ENCODE measurements around the gene PER2. TPM values are rescaled to one million over a fixed set of nuclear protein-coding genes. Genes with fewer than 3 reads are reported as not detected.
"Not testable (repeated sequence)": the region's sequence is repeated elsewhere in the genome, so short reads cannot be mapped to it uniquely, and the experiment has no call there.

PER2 gene
- total RNA-seq, 1 experiment from 2014 or later, result 1.7 TPM

- DNase-seq (ENCODE audit: low read depth), result no peak
Observed at GRCh38 chr2:238286987-238287736, 1.2 kb downstream of the PER2 start.

DNA sequence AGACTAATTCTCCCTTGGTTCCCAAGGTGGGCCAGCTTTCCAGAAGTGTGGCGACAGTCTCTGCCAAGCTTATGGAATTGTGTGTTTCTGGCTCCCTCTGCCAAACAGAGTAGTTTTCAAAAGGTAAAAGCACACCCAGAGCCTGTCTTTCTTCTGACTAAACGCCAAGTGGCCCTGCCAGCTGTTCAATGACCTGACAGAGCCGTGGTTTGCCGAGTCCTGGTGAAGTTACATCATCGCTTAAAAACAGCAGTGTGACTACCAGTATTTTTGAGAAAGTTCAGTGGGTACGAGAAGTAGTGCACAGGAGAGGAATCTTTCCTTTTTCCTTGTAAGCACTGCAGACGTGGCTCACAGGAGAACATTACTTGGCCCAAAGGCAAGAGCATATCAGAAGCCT lies 1.9 kb downstream of the PER2 start:
- peak; percentile 63 for DNase-seq (ENCODE audit: low read depth)

- DNase-seq (ENCODE audit: low read depth), result peak; percentile 19
Observed at GRCh38 chr2:238286095-238286494, 2.3 kb downstream of the PER2 start.

DNA sequence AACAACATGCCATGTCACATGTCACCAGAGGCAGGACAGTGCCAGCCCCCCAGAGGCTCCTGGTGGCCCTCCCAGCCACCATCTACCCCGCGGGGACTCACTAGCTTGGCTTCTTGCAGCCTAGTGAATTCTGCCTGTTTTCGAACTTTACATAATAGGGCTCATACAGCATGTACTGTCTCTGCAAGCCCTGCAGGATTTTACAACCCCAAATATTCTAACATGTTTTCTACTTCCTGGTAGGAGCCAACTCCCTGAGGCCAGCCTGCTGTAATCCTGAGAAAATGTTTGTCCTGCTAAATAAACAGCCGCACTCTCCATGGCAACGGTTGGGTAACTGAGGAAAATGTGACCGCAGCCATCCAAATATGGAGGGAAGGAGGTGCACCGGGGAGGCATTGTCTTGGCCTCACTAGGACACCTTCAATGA lies 2.7 kb downstream of the PER2 start:
- DNase-seq (ENCODE audit: low read depth), result peak; percentile 86

- DNase-seq (ENCODE audit: low read depth), result no peak
Observed at GRCh38 chr2:238284802-238285515, 3.5 kb downstream of the PER2 start.

DNA sequence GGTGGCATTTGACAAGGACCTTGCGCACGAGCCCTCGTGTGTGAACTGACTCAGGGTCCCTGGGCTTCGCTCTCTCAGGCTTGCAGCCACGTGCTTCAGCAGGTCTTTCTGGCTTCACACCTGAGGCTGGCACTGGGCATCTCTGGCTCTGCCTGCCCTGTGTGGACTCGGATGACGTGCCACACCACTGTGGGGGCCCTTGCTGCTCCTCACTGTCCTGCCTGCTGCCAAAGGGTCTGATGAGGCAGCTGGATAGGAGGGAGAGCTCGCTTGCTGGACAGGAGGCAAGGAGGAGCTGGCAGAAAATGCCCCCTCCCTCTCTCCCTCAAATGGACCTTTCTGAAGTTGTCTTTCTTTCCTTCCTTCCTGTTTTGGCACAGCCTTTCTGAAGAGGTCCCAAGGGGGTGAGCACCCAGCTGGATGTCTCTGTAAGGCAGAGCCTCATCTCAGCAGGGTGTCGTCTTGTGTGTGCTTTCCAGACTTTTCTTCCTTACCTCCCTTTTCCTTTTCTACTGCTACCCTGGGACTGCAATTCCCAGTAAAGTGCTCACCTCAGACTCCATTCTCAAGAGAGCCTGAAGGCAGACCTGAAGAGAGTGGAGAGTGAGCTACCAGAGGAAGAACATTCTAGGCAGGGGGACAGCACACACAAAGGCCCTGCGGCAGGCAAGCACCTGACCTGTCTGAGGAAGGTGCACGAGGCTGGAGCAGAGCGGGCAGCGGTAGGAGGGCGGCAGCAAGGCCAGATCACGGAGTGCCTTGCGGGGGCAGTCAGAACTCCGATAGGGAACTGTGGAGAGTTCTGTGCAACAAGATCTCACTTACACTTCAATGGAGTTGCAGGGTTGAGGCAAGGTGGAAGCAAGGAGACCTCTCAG lies 5.3 kb downstream of the PER2 start:
- DNase-seq (ENCODE audit: low read depth), result no peak

- DNase-seq (ENCODE audit: low read depth), result no peak
Observed at GRCh38 chr2:238281826-238282480, 6.5 kb downstream of the PER2 start.

DNA sequence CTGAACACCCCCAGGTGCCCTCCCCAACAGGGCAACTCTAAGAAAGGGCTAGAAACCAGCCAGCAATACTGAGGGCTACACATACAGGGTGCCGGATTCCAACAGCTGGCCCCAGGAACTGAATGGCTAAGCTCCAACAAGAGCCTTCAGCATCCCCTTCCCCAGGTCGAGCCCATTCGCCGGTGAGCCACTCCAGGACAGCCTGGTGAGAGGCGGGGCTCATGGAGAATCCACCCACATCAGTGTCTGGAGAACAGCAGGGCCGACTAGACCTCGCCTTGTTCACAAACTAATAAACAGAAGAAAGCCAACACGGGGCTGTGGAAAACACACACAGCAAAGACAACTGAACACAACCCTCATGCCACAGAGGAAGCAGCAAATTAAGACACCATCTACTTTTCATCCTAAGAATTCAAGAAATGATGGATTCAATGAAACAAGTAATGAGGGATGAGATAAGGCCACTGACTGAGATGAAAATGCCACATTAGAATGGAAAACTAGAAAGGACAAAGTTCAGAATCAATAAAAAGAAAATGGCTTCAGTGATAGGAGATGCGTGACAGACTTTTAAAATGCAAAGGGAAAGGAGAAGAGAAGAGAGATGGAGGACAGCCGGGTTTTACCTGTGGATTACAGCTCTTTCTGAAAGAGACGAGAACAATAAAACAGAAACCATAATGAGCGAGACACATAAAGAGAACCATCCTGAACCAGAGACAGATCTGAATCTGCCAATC lies 8.2 kb downstream of the PER2 start:
- no peak for DNase-seq (ENCODE audit: low read depth)

DNA sequence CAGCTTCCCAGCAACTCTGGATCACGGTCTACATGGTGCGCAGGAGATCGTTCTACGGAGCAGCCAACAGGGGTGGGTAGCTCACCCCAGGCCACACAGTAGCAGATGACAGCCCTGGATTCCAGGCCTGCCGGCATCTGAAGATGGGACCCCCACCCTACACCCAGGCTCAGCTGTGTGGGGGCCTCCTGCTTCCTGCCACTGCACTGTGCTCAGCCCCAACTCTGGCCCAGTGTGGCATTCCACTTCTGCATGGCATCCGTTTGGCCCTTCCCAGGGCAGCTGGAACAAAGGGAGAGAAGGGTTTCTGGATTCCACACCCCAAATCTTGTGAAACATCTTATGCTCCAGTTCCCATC lies 9.1 kb downstream of the PER2 start:
- no peak for DNase-seq (ENCODE audit: low read depth)

- no peak for DNase-seq (ENCODE audit: low read depth)
Observed at GRCh38 chr2:238278626-238279323, 9.6 kb downstream of the PER2 start.

DNA sequence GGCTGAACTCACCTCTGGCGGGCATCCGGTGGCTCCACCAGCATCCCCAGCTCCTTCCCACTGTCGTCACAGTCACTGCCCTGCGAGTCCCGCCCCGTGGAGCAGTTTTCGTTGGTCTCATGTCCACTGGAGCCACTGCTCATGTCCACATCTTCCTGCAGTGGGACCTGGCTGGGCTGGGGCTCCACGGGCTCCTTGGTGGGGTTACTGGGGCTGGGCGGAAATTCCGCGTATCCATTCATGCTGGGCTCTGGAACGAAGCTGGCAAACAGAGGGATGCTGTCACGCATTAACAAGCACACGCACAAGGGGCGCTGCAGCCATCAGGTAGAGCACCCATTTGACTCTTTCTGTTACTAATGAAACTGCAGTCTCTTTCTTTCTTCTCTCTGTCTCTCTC lies 10.7 kb downstream of the PER2 start:
- DNase-seq (ENCODE audit: low read depth), result no peak

GRCh38 chr2:238274152-238274865 lies 14.1 kb downstream of the PER2 start:
- no peak for DNase-seq (ENCODE audit: low read depth)

- DNase-seq (ENCODE audit: low read depth), result not testable (repeated sequence)
Observed at GRCh38 chr2:238273433-238273832, 15.0 kb downstream of the PER2 start.

- DNase-seq (ENCODE audit: low read depth), result no peak
Observed at GRCh38 chr2:238272156-238272555, 16.3 kb downstream of the PER2 start.

DNA sequence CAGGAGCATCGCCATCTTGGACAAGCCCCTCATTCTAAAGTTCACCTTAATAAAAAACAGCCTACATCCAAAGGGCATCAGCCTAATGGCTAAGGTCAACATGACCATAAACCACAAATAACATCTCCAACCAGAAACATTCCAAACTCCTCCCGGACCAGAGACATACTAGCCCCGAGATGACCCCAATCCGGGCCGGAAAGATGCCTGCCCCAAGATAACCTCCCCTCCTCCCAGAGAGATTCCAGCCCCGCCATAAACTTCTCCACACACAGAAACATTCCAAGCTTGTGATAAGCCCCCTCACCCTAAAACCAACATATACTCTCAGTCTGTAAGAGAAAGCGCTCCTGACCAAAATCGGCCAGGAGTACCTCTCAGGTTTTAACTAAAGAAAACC lies 16.7 kb downstream of the PER2 start:
- DNase-seq (ENCODE audit: low read depth), result not testable (repeated sequence)

- no peak for DNase-seq (ENCODE audit: low read depth)
Observed at GRCh38 chr2:238271061-238271554, 17.3 kb downstream of the PER2 start.

- no peak for DNase-seq (ENCODE audit: low read depth)
Observed at GRCh38 chr2:238270606-238271005, 17.8 kb downstream of the PER2 start.

DNA sequence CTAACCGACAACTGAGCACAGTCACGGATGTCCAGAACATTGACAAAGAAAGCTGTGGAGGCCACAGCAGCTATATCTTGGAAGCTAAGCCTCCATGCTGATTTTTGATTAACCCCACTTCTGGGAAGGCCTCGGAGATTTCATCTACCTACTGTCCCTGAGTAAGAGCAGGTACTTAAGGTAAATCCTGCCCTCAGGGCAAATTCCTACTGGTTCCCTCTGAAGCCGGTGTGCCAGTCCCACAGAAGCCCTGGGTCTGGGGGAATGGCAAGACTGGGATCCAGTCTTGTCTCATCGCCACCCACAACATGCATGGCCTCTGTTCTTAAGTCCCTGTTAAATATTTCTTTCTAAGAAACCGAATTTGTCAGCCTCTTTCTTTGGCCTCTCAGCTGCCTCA lies 18.7 kb downstream of the PER2 start:
- no peak for DNase-seq (ENCODE audit: low read depth)

DNA sequence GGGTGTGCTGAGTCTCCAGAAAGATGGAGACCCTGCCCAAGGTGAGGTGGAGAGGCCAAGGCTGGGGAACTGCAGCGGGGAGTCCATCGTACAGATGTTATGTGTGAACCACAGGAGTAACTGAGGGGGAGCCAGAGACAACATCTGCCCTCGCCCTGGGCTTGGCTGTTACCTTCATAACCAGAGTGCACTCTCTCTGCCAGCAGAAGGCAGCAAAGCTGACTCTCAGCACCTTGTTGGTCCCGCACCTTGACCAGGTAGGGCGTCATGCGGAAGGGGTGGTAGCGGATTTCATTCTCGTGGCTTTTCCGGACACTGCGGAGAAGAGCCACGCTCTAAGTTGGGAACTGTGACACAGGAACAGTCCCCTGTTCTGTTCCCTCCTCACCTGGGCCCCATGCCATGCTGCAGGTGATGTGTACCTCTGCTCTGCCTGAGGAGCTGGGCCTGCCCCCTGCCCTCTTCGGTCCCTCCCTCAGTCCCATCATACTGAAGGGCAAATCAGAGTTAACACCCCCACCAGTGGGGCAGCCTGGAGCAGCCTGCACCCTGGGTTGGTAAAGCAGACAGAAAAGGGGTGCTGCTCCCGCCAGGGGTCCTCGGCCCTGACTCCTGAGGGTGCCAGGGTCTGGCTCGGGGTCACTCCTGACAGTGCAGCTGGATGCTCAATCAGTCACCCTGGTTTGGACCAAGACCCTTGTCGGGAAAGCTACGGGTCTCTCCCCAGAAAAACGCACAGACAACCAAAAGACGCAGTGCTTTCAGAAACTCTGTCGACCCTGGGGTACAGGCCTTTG lies 20.3 kb downstream of the PER2 start:
- no peak for DNase-seq (ENCODE audit: low read depth)
